Esophagus (tissue), 2 donors: ENCODE results near the gene UBXN6. TPM values are rescaled to one million over a fixed set of nuclear protein-coding genes. Genes with fewer than 3 reads are reported as not detected.

Experiments used
- H3K27ac ChIP-seq, 2 donors: one replicate each; pipeline ENCODE4 v1.5.1; 2013; ENCODE audit warnings: low read depth in 2 of 2, mild to moderate bottlenecking in 2 of 2, inconsistent platforms in 1 of 2, low read length in 1 of 2, moderate library complexity in 1 of 2
- H3K27me3 ChIP-seq, 2 donors: one replicate each; pipeline ENCODE4 v1.6.1; 2013; ENCODE audit warnings: low read length in 2 of 2, control low read depth in 1 of 2, mild to moderate bottlenecking in 1 of 2; ENCODE audit not compliant: insufficient read depth in 2 of 2, control insufficient read depth in 1 of 2
- H3K36me3 ChIP-seq, 2 donors: one replicate each; pipeline ENCODE4 v1.6.1; 2013; ENCODE audit warnings: low read length in 1 of 2; ENCODE audit not compliant: control insufficient read depth in 2 of 2, insufficient read depth in 2 of 2
- H3K4me1 ChIP-seq, 2 donors: one replicate each; pipeline ENCODE4 v1.6.1; 2013; ENCODE audit warnings: low read length in 1 of 2; ENCODE audit not compliant: control insufficient read depth in 2 of 2, insufficient read depth in 2 of 2
- H3K4me3 ChIP-seq, 2 donors: one replicate each; pipeline ENCODE4 v1.5.1; 2013; ENCODE audit warnings: low read length in 2 of 2, mild to moderate bottlenecking in 2 of 2, low read depth in 1 of 2, moderate library complexity in 1 of 2
- H3K9me3 ChIP-seq, 2 donors: one replicate each; pipeline ENCODE4 v1.6.1; 2013; ENCODE audit warnings: mild to moderate bottlenecking in 2 of 2, low read depth in 1 of 2, low read length in 1 of 2, moderate library complexity in 1 of 2; ENCODE audit not compliant: control insufficient read depth in 2 of 2, insufficient read depth in 1 of 2
- WGBS, 2 donors: extraction: QIAGEN DNeasy Blood & Tissue Kit; methylation state at CpG; one replicate each; pipeline ENCODE4 v1.1.7; 2013; 5-methylcytosine and 5-hydroxymethylcytosine counted together
- polyA plus RNA-seq, 2 donors: library from polyadenylated mRNA; stranded (reverse); fragments of 200-250 nt; gene quantifications; one replicate each; pipeline ENCODE4 v1.2.3, GENCODE V29; 2013
- donor health status: healthy with polysubstance abuse.
- donor health status: Bipolar disorder and iron deficiency.

UBXN6 gene
- polyA plus RNA-seq, 2 donors, result 71.3 to 82.8 TPM

DNA sequence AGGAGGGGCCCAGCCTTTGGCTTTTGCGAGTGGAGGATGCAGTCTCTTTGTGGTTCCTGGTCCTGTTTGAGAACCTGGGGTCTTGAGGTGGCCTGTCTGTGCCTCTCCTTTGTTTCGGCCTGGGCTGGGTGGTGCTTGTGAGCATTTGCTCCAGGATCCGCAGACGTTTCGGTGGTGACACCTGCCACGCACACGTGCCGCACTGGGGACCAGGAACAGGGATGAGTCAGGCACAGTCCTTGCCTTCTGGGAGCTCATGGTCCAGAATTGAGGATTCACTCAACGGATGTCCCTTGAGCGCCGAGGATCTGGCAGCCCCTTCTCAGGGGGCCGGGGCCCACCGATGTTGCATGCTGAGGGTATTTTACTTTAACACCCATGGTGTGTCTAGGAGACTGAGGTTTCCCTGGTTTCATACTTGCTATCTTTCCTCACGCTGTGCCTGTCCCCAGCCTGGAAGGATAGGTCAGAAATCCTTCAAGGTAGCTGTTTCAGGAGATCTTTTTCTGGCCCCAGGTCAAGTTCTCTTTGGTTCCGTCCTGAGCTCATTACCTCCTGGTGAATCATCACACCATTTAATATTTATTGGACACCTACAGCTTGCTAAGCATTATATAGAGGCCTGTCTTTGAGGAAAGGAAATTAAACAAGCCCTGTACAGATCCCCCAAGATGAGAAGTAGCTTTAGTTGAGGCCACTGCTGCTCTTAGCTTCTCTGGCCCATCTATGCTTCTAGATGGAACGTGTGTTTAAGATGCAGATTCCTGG is 19.6 kb upstream of the UBXN6 start:
- Histone ChIP-seq H3K27ac (no peak overlapping the region), H3K4me1 (peaks cover 13 to 14% of the 10 kb centered on the region in 2 donors), H3K36me3 (peaks cover 0 to 20% of the 10 kb centered on the region in 2 donors), H3K9me3 (no peaks in the 10 kb centered on the region), H3K27me3 (no peaks in the 10 kb centered on the region), H3K4me3 (no peak overlapping the region)
- WGBS, 2 donors, result 84 to 86% methylated on average over 16 of the region's 16 CpGs

DNA sequence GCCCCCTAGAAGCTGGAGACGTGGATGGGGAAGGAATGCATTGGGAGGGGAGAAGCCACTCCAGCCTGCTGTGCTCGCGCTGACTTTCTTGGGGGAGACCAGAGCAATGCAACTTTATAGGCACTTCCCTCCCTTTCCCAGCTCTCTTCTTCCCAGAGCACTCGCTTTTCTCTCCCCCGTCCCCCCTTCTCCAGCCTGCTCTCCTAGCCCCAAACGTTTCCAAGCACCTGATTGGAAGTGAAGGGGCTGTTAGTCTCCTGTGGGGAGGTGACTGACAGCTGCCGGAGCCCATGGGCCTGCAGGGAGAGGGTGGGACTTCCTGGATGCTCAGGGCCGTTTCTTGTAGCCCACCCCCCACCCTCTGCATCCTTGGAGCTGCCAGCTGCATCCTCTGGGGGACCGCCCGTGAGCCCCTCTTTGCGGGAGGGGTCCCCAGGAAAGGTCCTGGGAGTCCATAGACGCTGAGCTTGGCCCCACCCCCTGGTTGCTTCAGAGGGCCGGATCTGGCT is 17.0 kb upstream of the UBXN6 start:
- H3K9me3 ChIP-seq, result no peaks in the 10 kb centered on the region
- 35 to 43% methylated on average over 13 of the region's 13 CpGs for WGBS, 2 donors
- H3K4me1 ChIP-seq, result peaks cover 13 to 14% of the 10 kb centered on the region in 2 donors
- H3K27me3 ChIP-seq, result no peaks in the 10 kb centered on the region
- H3K4me3 ChIP-seq, result no peak overlapping the region
- peaks cover 0 to 20% of the 10 kb centered on the region in 2 donors for H3K36me3 ChIP-seq
- no peak overlapping the region for H3K27ac ChIP-seq

GRCh38 chr19:4473763-4474513 is 16.3 kb upstream of the UBXN6 start:
- peak overlapping the region in 1 of 2 donors; percentile 95 for H3K4me3 ChIP-seq

DNA sequence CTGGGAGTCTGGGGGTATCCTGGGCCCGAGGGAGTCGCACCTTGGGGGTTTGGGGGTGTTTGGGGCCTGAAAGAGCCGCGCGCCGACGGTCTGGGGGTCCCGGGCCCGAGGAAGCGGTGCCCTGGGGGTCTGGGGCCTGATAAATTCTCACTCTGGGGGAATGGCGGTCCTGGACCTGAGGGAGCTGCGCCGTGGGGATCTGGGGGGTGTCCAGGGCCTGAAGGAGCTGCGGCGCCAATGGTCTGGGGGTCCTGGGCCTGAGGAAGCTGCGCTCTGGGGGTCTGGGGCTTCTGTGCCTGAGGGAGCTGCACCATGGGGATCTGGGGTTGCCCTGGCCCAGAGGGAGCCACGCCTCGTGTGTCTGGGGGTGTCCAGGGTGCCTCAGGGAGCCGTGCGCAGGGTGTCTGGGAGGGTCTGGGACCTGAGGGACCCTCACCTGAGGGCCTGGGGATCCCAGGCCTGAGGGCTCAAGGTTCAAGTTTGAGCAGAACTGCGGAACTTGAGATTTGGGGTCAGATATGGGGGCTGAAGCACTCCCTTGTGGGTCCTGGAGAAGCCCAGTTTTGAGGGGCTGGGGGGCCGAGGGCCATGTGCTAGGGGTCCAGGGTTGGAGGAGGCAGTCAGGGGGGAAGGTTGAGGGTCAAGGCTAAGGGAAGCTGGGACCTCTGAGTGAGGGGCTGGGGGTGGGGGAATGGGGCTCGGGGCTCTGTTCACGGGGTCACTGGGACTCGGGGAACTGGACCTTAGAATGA is 15.6 kb upstream of the UBXN6 start:
- H3K4me1 ChIP-seq, result peaks cover 13 to 14% of the 10 kb centered on the region in 2 donors

More at GRCh38 chr19:4473763-4474513, 16.3 kb upstream of the UBXN6 start:
- Histone ChIP-seq H3K9me3 (no peaks in the 10 kb centered on the region), H3K27me3 (no peaks in the 10 kb centered on the region), H3K36me3 (peaks cover 0 to 20% of the 10 kb centered on the region in 2 donors), H3K27ac (no peak overlapping the region), H3K4me1 (peaks cover 13 to 14% of the 10 kb centered on the region in 2 donors)
- 30 to 44% methylated on average over 23 of the region's 23 CpGs for WGBS, 2 donors

GRCh38 chr19:4472174-4472974 is 14.8 kb upstream of the UBXN6 start, which contains the start of gene HDGFL2:
Gene HDGFL2 (plus strand): TSS chr19:4472297. CDS start chr19:4472351, 54 bp downstream.
- 0 to 1% methylated on average over 59 to 70 of the region's 71 CpGs for WGBS, 2 donors
- H3K4me1 ChIP-seq, result peaks cover 13 to 14% of the 10 kb centered on the region in 2 donors
- H3K9me3 ChIP-seq, result no peaks in the 10 kb centered on the region
- H3K27ac ChIP-seq, result peak within 1 kb of the TSS; percentile 82 to 91
- peak within 1 kb of the TSS; percentile 62 to 95 for H3K4me3 ChIP-seq
- no peaks in the 10 kb centered on the region for H3K27me3 ChIP-seq
- peaks cover 0 to 13% of the 10 kb centered on the region in 2 donors for H3K36me3 ChIP-seq

More for the DNA sequence above, 15.6 kb upstream of the UBXN6 start:
- Histone ChIP-seq H3K36me3 (peaks cover 0 to 18% of the 10 kb centered on the region in 2 donors), H3K27me3 (no peaks in the 10 kb centered on the region), H3K27ac (no peak overlapping the region), H3K9me3 (no peaks in the 10 kb centered on the region), H3K4me3 (peak overlapping the region; percentile 62 to 95)
- 17 to 22% methylated on average over 24 to 25 of the region's 25 CpGs for WGBS, 2 donors

GRCh38 chr19:4471403-4472173 is 14.0 kb upstream of the UBXN6 start:
- Histone ChIP-seq H3K27me3 (no peaks in the 10 kb centered on the region), H3K36me3 (peaks cover 0 to 6% of the 10 kb centered on the region in 2 donors), H3K27ac (peak overlapping the region; percentile 82 to 91), H3K9me3 (no peaks in the 10 kb centered on the region), H3K4me1 (peaks cover 13 to 14% of the 10 kb centered on the region in 2 donors), H3K4me3 (peak overlapping the region; percentile 47 to 95)
- WGBS, 2 donors, result 0 to 1% methylated on average over 33 of the region's 33 CpGs

DNA sequence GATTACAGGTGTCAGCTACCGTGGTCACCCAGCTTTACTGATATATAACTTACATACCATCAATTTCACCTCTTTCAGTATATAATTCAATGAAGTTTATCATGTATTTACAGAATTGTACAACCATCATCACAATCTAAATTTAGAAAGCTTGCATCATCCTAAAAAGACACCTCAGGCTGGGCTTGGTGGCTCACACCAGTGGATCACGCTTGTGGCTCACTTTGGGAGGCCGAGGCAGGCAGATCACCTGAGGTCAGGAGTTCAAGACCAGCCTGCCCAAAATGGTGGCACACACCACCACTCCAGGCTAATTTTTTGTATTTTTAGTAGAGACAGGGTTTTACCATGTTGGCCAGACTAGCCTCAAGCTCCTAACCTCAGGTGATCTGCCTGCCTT is 10.2 kb upstream of the UBXN6 start:
- 86% methylated on average over 3 of the region's 3 CpGs for WGBS, 2 donors
- H3K4me1 ChIP-seq, result peaks cover 0 to under 1% of the 10 kb centered on the region in 2 donors

GRCh38 chr19:4464815-4465581 is 7.4 kb upstream of the UBXN6 start:
- H3K27ac ChIP-seq, result no peak overlapping the region
- no peaks in the 10 kb centered on the region for H3K36me3 ChIP-seq
- H3K9me3 ChIP-seq, result no peaks in the 10 kb centered on the region
- no peak overlapping the region for H3K4me3 ChIP-seq
- WGBS, 2 donors, result 82 to 87% methylated on average over 8 of the region's 8 CpGs
- H3K4me1 ChIP-seq, result no peaks in the 10 kb centered on the region
- no peaks in the 10 kb centered on the region for H3K27me3 ChIP-seq

More for the DNA sequence above, 10.2 kb upstream of the UBXN6 start:
- Histone ChIP-seq H3K27ac (no peak overlapping the region), H3K4me3 (no peak overlapping the region), H3K27me3 (no peaks in the 10 kb centered on the region), H3K36me3 (no peaks in the 10 kb centered on the region), H3K9me3 (no peaks in the 10 kb centered on the region)
